Nephron (organoid): ENCODE data around the gene PLOD3.

Experiments
- H3K27ac Mint-ChIP-seq, 3 experiments: 2 replicates each; pipeline ENCODE4 v1.8.0; 2020; ENCODE audit warnings: mixed read lengths in 3 of 3, mild to moderate bottlenecking in 2 of 3, moderate library complexity in 1 of 3
- H3K27me3 Mint-ChIP-seq: 2 replicates; pipeline ENCODE4 v1.8.0; 2021; ENCODE audit warnings: low read depth, mild to moderate bottlenecking, moderate library complexity, mixed read lengths
- H3K36me3 Mint-ChIP-seq: 2 replicates; pipeline ENCODE4 v1.8.0; 2020; ENCODE audit warnings: low read depth, mixed read lengths
- H3K4me1 Mint-ChIP-seq: 2 replicates; pipeline ENCODE4 v1.8.0; 2020; ENCODE audit warnings: mixed read lengths
- H3K4me3 Mint-ChIP-seq, 3 experiments: 2 replicates each; pipeline ENCODE4 v1.8.0; 2020; ENCODE audit warnings: mild to moderate bottlenecking in 3 of 3, mixed read lengths in 3 of 3, moderate library complexity in 2 of 3
- H3K9me3 Mint-ChIP-seq: 2 replicates; pipeline ENCODE4 v1.8.0; 2020; ENCODE audit warnings: mixed read lengths
- CTCF ChIP-seq, 3 experiments: fragments of 200-600 bp; sonication (generic); IDR thresholded peaks; one replicate each; pipeline ENCODE4 v1.5.0; 2021; ENCODE audit warnings: antibody characterized with exemption in 3 of 3; ENCODE audit not compliant: unreplicated experiment in 3 of 3

Gene PLOD3

GRCh38 chr7:101197991-101198390 is 19.4 kb downstream of the PLOD3 start:
- Mint-ChIP-seq H3K4me1 (no peaks in the 10 kb centered on the region), H3K4me3 (no peak overlapping the region), H3K27ac (no peak overlapping the region), H3K36me3 (no peaks in the 10 kb centered on the region), H3K9me3 (no peaks in the 10 kb centered on the region), H3K27me3 (peaks cover 35% of the 10 kb centered on the region)
- TF ChIP-seq CTCF (IDR thresholded peaks at IDR 0.05; ENCODE audit: unreplicated experiment in 3 of 3): no peak

- Mint-ChIP-seq H3K36me3 (no peaks in the 10 kb centered on the region), H3K27ac (no peak overlapping the region), H3K27me3 (peaks cover 24% of the 10 kb centered on the region), H3K4me3 (no peak overlapping the region), H3K4me1 (no peaks in the 10 kb centered on the region), H3K9me3 (no peaks in the 10 kb centered on the region)
- TF ChIP-seq CTCF (IDR thresholded peaks at IDR 0.05; ENCODE audit: unreplicated experiment in 3 of 3): no peak
Measured at GRCh38 chr7:101195884-101196283, 21.5 kb downstream of the PLOD3 start.

GRCh38 chr7:101189109-101189508 is 28.3 kb downstream of the PLOD3 start:
- H3K36me3 Mint-ChIP-seq: no peaks in the 10 kb centered on the region

GRCh38 chr7:101186844-101187428 is 30.4 kb downstream of the PLOD3 start:
- Mint-ChIP-seq H3K9me3 (no peaks in the 10 kb centered on the region), H3K4me1 (peaks cover 7% of the 10 kb centered on the region), H3K27me3 (peaks cover 67% of the 10 kb centered on the region), H3K36me3 (no peaks in the 10 kb centered on the region), H3K4me3 (no peak overlapping the region), H3K27ac (no peak overlapping the region)
- no peak for TF ChIP-seq CTCF (IDR thresholded peaks at IDR 0.05; ENCODE audit: unreplicated experiment in 3 of 3)

More at GRCh38 chr7:101189109-101189508, 28.3 kb downstream of the PLOD3 start:
- no peaks in the 10 kb centered on the region for H3K9me3 Mint-ChIP-seq
- H3K4me3 Mint-ChIP-seq: no peak overlapping the region
- H3K27me3 Mint-ChIP-seq: peaks cover 57% of the 10 kb centered on the region
- H3K27ac Mint-ChIP-seq: no peak overlapping the region
- no peaks in the 10 kb centered on the region for H3K4me1 Mint-ChIP-seq
- no peak for TF ChIP-seq CTCF (IDR thresholded peaks at IDR 0.05; ENCODE audit: unreplicated experiment in 3 of 3)

GRCh38 chr7:101186194-101186593 is 31.2 kb downstream of the PLOD3 start:
- H3K9me3 Mint-ChIP-seq: no peaks in the 10 kb centered on the region
- TF ChIP-seq CTCF (IDR thresholded peaks at IDR 0.05; ENCODE audit: unreplicated experiment in 3 of 3): no peak
- H3K36me3 Mint-ChIP-seq: no peaks in the 10 kb centered on the region
- no peak overlapping the region for H3K27ac Mint-ChIP-seq
- H3K4me3 Mint-ChIP-seq: no peak overlapping the region
- H3K27me3 Mint-ChIP-seq: peaks cover 70% of the 10 kb centered on the region
- H3K4me1 Mint-ChIP-seq: peaks cover 7% of the 10 kb centered on the region

- H3K4me1 Mint-ChIP-seq: peaks cover 7% of the 10 kb centered on the region
- no peaks in the 10 kb centered on the region for H3K9me3 Mint-ChIP-seq
- no peak overlapping the region for H3K4me3 Mint-ChIP-seq
- TF ChIP-seq CTCF (IDR thresholded peaks at IDR 0.05; ENCODE audit: unreplicated experiment in 3 of 3): no peak
- H3K27me3 Mint-ChIP-seq: peaks cover 71% of the 10 kb centered on the region
- H3K36me3 Mint-ChIP-seq: no peaks in the 10 kb centered on the region
- no peak overlapping the region for H3K27ac Mint-ChIP-seq
Measured at GRCh38 chr7:101185258-101185839, 32.0 kb downstream of the PLOD3 start.
